OCI-LY3 (cell line): ENCODE measurements around the gene PPM1M.

ENCODE experiments used
- CTCF ChIP-seq: fragments of 200-600, 300-600 bp; sonication (generic); IDR thresholded peaks from 2 replicates; pipeline ENCODE4 v1.5.1; 2014; ENCODE audit warnings: antibody characterized with exemption, low read length, low read depth
- EZH2phosphoT487 ChIP-seq: fragments of 200-600 bp; shearing (Covaris generic); IDR thresholded peaks from 2 replicates; pipeline ENCODE4 v1.6.1; 2018; ENCODE audit warnings: antibody characterized with exemption, mixed run types, low read depth

DNA sequence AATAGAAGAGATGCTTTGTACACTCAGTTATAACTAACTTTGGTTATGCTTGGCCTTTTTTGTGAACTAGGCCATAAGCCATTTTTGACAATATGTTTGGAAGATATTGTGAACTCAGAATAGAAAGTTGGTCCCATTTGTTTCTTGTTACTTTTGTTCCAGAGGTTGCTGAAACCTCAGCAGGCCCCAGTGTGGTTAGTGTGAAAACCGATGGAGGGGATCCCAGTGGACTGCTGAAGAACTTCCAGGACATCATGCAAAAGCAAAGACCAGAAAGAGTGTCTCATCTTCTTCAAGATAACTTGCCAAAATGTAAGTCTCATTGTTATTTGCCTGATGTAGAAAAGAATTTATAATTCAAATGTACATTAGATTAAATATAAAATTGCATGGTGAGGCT, 41.9 kb upstream of the PPM1M start:
- TF ChIP-seq CTCF (no peak), EZH2phosphoT487 (no peak)
